ENCODE results near the gene THRA.

THRA gene

DNA sequence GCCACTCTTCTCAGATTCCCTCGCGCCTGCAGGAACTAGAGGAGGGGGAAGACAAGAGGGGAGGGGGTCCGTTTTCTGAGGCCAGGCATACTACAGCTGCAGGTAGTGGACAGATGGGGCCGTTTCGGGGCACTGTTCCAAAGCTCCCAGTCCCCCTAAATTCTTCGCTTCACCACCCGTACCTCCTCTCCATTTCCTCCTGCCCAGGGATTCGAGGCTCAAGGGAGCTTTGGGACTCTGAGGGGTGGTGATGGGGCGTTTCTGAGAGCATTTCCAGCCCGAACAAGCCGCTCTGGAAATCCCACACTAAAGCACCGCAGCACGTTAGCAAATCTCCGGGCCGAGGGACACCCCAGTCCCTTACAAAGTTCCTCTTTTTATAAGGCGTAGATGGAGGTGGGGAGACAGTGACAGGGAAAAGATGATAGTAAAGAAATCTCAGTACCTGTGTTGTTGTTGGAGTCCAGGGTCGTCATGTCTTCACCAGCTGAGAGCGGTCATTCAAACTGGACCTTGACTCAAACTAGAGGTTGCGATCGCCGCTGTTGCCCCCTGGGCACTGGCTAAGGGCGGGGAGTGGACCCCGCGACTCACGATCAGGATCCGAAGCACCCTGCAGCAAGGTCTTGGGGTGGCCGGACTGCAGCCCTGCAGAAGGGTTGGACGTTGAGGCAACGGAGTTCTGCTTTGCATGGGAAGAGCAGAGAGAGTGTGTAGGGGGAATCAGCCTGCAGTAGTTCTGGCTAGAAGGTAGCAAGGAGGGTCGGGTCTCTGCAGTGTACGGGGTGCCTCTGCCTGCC lies 37.1 kb downstream of the THRA start:
- DNase-seq (ENCODE audit: insufficient read length) (no peak), FAIRE-seq (no peak)
- no peak for TF ChIP-seq TAF1 (IDR thresholded peaks at IDR 0.05; ENCODE audit: borderline replicate concordance, low read depth, low read length)
- no peak; the same call in 1 of the 2 replicates for TF ChIP-seq POLR2A (IDR thresholded peaks at IDR 0.05; ENCODE audit: low read depth, low read length)
- no peak for TF ChIP-seq POLR2AphosphoS5 (IDR thresholded peaks at IDR 0.05; ENCODE audit: low read depth, low read length)

DNA sequence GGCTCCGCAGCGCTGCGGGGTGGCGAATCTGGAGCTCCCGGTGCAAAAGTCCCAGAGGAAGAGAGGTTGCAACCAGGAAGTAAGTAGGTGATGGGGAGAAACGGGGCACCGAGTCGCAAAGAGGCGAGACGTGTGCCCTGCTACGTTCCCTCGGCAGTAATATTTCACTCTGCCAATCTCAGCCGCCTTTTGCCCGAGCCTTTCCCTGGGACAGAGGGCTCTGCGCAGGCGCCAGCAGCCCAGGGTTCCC lies 37.6 kb downstream of the THRA start, which contains the start of gene NR1D1:
TSS of gene NR1D1 (minus strand) at position 171 of the 250 bp plus-strand sequence. CDS start 495 bp downstream, outside the sequence.
- TF ChIP-seq POLR2A (IDR thresholded peaks at IDR 0.05; ENCODE audit: low read depth, low read length) (peak; percentile 30; the same call in 1 of the 2 replicates), TAF1 (IDR thresholded peaks at IDR 0.05; ENCODE audit: borderline replicate concordance, low read depth, low read length) (no peak)
- DNase-seq (ENCODE audit: insufficient read length) (no peak), FAIRE-seq (no peak)

DNA sequence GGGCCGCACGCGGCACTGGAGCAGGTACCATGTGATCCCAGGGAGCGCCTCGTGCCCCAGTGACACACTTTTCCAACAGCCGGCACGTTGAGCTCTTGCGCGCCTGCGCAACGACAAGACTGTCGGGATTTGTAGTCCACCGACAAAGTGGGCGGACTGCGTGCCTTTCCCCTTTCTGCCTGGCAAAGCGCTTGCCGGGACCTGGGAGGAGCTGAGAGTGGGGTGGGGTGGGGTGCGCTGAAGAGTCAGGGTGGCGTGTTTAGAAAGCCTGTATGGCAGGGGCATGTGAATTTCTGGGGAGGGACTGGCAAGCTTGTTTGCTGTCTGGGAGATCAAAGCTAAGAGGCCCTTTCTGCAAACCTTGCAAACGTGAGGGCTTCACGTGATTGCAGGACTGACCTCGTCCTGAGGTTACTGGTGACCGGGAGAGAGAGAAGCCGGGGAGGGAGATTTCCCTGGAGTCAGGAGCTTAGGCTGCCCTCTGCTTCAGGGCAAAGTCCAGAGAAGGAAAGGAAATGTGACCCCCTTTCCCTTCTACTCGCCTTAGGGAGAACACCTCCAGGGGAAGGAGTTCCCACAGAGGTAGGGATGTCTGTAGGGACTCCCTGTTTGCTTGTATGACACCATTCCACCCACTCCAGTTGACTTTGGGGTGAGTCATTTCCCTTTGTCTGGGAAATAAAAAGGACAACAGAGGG lies 38.1 kb downstream of the THRA start:
- DNase-seq (ENCODE audit: insufficient read length) (peak; percentile 60), FAIRE-seq (peak; percentile 95)

DNA sequence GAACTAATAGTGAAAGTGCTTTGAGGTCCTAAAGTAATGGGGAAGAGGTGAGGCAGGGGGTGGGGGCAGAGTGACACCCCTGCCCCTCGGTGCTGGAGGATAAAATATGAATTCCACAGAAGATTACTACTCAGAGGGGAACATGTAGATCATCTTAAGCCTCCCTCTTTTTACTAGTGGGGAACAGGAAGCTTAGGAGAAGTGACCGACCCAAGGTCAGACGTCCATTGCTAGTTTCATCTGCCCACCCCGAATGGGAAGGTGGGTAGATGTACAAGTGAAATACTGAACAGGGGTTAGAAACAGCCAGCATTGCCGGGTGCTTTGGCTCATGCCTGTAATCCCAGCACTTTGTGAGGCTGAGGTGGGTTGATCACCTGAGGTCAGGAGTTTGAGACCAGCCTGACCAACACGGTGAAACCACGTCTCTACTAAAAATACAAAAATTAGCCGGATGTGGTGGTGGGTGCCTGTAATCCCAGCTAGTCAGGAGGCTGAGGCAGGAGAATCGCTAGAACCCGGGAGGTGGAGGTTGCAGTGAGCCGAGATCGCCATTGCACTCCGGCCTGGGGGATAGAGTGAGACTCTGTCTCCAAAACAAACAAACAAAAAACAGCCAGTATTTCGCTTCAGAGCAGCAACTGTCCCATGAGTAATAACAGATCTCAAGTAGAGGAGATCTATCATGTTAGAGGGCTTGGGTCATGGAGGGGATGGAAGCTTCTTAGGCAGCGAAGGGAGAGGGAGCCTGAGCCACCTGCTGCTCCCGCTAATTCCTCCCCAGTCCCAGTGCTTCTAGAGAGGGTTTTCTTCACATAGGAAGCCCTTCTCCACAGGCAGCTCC lies 38.8 kb downstream of the THRA start:
- FAIRE-seq: no peak
- no peak for TF ChIP-seq POLR2A (IDR thresholded peaks at IDR 0.05; ENCODE audit: low read depth, low read length)
- no peak for TF ChIP-seq POLR2AphosphoS5 (IDR thresholded peaks at IDR 0.05; ENCODE audit: low read depth, low read length)
- no peak for TF ChIP-seq TAF1 (IDR thresholded peaks at IDR 0.05; ENCODE audit: borderline replicate concordance, low read depth, low read length)
- no peak for DNase-seq (ENCODE audit: insufficient read length)

More for the DNA sequence above, 38.1 kb downstream of the THRA start:
- no peak for TF ChIP-seq POLR2A (IDR thresholded peaks at IDR 0.05; ENCODE audit: low read depth, low read length)

DNA sequence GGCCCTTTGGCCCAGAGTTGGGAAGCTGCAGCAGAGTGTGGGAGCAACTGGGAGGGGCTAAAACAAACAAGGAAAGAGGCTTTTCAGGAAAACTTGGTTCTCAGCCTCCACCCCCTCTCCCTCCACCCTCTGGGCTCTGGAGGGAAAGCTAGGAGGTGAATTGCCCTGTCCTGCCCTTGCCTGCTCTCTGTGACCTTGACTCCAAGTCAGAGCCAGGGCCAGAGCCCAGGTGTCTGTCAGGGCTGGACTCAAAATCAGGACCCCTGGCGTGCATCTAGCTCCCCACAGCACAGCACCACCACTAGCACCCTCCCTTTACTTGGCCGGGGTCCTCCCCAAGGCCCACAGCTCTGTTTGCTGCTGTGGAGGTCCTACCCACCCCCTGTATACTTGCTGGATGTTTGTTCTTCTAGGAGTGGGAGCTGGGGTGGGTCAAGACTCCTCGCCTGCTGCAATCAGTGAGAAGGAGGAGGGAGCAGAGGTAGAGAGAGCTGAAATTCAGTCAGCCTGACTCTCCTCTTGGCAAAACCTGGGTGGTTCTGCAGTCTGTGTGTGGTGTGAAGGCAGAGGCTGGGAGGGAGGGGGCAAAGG lies 40.4 kb downstream of the THRA start:
- DNase-seq (ENCODE audit: insufficient read length): no peak

DNA sequence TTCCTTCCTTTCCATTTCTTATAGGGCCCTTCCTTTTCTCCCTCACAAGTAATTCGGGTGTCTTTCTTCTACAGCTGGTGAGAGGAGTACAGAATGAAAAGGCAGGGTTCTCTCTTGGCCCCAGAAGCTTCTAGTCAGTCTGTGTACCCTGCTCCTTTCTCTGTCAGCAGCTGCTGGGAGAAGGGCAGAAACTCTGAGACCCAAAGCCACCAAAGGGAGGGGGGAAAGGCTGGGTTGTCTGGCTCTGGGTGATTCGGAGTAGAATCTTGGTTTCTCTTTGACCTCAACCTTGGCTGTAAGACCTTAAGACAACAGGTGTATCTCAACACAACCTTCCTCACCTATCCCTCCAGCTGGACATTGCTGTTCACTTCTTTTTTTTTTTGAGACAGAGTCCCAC lies 40.9 kb downstream of the THRA start:
- TF ChIP-seq TAF1 (IDR thresholded peaks at IDR 0.05; ENCODE audit: borderline replicate concordance, low read depth, low read length): no peak
- no peak for TF ChIP-seq POLR2AphosphoS5 (IDR thresholded peaks at IDR 0.05; ENCODE audit: low read depth, low read length)
- TF ChIP-seq POLR2A (IDR thresholded peaks at IDR 0.05; ENCODE audit: low read depth, low read length): no peak
- peak; percentile 17 for FAIRE-seq
- no peak for DNase-seq (ENCODE audit: insufficient read length)

More for the DNA sequence above, 40.4 kb downstream of the THRA start:
- TF ChIP-seq TAF1 (IDR thresholded peaks at IDR 0.05; ENCODE audit: borderline replicate concordance, low read depth, low read length) (no peak), POLR2AphosphoS5 (IDR thresholded peaks at IDR 0.05; ENCODE audit: low read depth, low read length) (no peak), POLR2A (IDR thresholded peaks at IDR 0.05; ENCODE audit: low read depth, low read length) (no peak)
- FAIRE-seq: no peak

DNA sequence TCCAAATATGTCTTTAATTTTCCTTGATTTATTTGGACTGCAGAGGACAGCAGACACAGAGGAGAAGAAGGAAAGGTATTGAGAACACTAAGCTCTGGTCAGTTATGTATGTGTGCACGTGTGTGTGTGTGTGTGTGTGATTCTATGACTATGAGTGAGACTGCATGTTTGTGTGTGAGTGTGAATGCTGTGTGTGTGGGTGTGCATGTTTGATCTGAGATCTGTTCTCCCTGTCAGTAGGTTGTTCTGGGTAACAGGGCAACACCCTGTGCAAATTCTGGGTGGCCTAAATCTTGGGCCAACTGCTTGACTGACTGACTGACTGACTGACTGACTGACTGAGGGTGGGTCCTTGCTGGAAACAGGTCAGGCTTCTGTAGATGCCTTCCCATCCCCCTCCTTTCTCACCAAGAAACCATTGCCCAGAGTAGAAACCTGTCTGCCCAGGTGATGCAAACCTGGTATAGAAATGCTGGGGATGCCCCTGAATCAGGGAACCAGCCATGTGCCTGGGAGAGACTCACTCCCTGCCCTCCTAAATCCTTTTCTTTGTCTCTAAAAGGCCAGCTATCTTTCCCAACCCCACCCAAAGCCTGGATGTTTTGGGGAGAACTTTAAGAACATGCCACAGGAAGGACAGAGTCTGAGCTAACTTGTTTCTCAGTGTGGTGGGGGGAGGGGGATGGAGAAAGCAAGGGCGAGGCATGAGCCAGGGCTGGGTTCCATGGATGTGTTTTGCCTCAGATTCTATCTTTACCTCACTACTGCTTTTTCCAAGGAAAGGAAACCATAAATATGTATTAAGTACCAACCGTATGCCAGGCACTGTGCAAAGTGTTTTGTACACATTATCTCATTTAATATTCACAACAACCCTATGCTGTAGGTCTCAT lies 42.1 kb downstream of the THRA start:
- peak; percentile 65 for FAIRE-seq
- DNase-seq (ENCODE audit: insufficient read length): no peak
- no peak for TF ChIP-seq POLR2A (IDR thresholded peaks at IDR 0.05; ENCODE audit: low read depth, low read length)
- no peak for TF ChIP-seq POLR2AphosphoS5 (IDR thresholded peaks at IDR 0.05; ENCODE audit: low read depth, low read length)
- TF ChIP-seq TAF1 (IDR thresholded peaks at IDR 0.05; ENCODE audit: borderline replicate concordance, low read depth, low read length): no peak

DNA sequence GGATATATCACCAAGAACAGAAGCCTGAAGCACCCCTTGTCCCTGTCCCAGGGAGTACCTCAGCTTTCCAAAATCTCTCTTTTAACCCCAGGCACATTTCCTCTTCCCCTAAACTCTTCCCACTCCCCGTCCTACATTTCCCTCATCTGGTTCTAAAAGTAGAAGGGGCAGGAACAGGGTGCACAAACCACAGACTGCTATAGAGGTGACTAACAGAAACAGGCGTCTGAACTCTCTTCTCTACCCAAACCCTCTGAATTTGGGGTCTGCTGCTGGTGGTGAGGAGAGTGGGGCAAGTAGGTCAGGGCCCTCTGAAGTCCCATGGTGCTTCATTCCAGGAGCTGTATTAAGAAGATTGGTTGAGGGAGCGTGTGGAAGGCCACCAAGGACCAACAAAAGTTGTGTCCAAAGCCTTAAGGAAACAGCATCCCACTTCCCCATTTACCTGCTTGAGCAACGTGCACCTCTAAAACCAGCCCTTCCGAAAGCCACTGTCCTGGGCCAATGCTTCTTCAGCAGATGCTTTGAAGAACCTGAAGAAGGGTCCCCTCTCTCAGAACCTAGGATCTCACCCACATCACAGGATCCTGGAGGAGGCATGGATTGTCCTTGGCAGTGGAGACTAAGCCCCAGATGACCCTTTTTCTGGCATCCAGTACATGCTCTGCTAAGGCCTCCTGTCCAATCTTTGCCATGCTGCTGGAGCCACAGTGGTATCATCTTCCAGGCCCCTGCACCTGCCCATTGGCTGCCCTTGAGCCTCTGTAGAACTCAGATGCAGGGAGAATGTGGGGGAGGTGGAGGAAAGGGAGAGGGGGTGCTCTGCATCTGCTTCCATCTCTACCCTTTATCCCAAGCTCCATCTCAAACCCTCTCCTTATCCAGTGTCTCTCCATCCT lies 43.3 kb downstream of the THRA start:
- no peak for TF ChIP-seq TAF1 (IDR thresholded peaks at IDR 0.05; ENCODE audit: borderline replicate concordance, low read depth, low read length)
- TF ChIP-seq POLR2A (IDR thresholded peaks at IDR 0.05; ENCODE audit: low read depth, low read length): no peak
- no peak for TF ChIP-seq POLR2AphosphoS5 (IDR thresholded peaks at IDR 0.05; ENCODE audit: low read depth, low read length)
- DNase-seq (ENCODE audit: insufficient read length) (no peak), FAIRE-seq (no peak)

DNA sequence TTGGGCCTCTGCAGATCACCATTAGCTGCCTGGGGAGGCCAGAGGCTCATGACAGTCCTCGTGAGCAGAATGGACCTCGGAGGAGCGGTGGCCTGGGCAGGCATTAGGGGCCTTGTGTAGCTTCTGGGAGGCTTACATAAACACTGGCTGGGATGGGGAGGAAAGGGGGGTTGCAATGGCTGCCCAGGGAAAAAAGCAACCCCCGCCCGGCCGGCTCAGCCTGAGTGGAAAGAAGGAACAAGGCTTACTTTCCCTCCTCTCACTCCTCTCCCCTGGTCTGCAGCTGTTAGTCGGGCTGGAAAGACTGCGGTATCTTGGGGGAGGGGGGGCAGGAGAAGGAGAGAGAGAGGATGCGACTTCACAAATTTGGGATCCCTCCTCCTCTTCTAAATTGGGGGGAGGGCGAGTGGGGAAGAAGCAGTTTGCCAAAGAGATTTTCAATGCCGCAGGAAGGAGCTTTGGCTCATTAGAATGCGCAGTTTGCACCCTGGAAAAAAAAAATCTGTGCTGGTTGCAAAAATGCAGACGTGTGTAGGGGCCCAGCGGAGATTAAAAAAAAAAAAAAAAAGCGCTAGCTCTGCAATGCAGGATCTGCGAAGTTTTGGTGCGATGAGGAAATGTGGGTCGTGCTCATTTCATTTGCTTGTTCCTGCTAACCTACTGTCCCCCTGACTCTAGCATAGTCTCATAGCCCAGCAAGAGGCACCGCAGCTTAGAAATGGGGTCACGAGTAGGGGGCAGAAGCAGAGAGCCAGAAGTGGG lies 44.2 kb downstream of the THRA start:
- FAIRE-seq (no peak), DNase-seq (ENCODE audit: insufficient read length) (no peak)
- no peak for TF ChIP-seq POLR2AphosphoS5 (IDR thresholded peaks at IDR 0.05; ENCODE audit: low read depth, low read length)
- no peak for TF ChIP-seq TAF1 (IDR thresholded peaks at IDR 0.05; ENCODE audit: borderline replicate concordance, low read depth, low read length)
- no peak for TF ChIP-seq POLR2A (IDR thresholded peaks at IDR 0.05; ENCODE audit: low read depth, low read length)

Data from GM12892 (cell line).